Pancreas (tissue), 10 donors: ENCODE results near the gene OARD1. TPM values are rescaled to one million over a fixed set of nuclear protein-coding genes. Genes with fewer than 3 reads are reported as not detected.

Experiments
- ATAC-seq, 4 donors: fragments of 200-7000 bp; cut with Tn5 transposase; one replicate each; pipeline versions ENCODE4 v1.8.0 to v1.9.1; 2020; ENCODE audit warnings: mild to moderate bottlenecking in 4 of 4, moderate library complexity in 4 of 4
- DNase-seq, 6 donors: peaks; one replicate each; pipeline ENCODE4 v3.0.0-alpha.2; 2020
- FAIRE-seq: peaks from 2 replicates; lab custom pipeline; 2012; peaks lifted over from hg19 to GRCh38; lab: Jason Lieb, UNC
- H3K27ac ChIP-seq, 4 donors: fragments of 200-600 bp; sonication (generic); 1 replicate in 3 of 4; 2 replicates in 1 of 4; pipeline versions ENCODE4 v1.5.0 to v1.8.0; 2020
- H3K27me3 ChIP-seq, 4 donors: fragments of 200-600 bp; one replicate each; pipeline ENCODE4 v1.8.0; 2021
- H3K36me3 ChIP-seq, 3 donors: fragments of 200-600 bp; sonication (generic) in 1 of 3; one replicate each; pipeline versions ENCODE4 v1.5.0 to v1.8.0; 2020 to 2021
- H3K4me1 ChIP-seq, 3 donors: fragments of 200-600 bp; one replicate each; pipeline ENCODE4 v1.8.0; 2021
- H3K4me3 ChIP-seq, 4 donors: fragments of 200-600 bp; sonication (generic) in 2 of 4; one replicate each; pipeline versions ENCODE4 v1.5.0 to v1.8.0; 2020 to 2021
- H3K9me3 ChIP-seq, 4 donors: fragments of 200-600 bp; one replicate each; pipeline ENCODE4 v1.8.0; 2021
- CTCF ChIP-seq, 4 donors: fragments of 200-600 bp; sonication (generic) in 3 of 4; IDR thresholded peaks; one replicate each; pipeline versions ENCODE4 v1.5.0 to v1.8.0; 2021; ENCODE audit warnings: antibody characterized with exemption in 4 of 4
- WGBS, 2 donors: extraction: QIAGEN DNeasy Blood & Tissue Kit; methylation state at CpG; one replicate each; pipeline ENCODE4 v1.1.7; 2013; 5-methylcytosine and 5-hydroxymethylcytosine counted together
- intact Hi-C, 3 donors: fragments of 100-400 bp; cut with DNase I; formaldehyde crosslinking; loops; one replicate each; pipeline versions ENCODE4 v1.11.1 to v1.14.2; 2022
- polyA plus RNA-seq, 2 donors: library from polyadenylated mRNA; stranded (reverse); fragments of 200-250 nt; gene quantifications; one replicate each; pipeline ENCODE4 v1.2.3, GENCODE V29; 2013
- total RNA-seq, 6 donors: library from RNA; stranded (reverse); fragmentation: NEBNext Ultra II Directional in 4 of 6; extraction: Animal tissue kit (Norgen Biotek cat#: 25700) in 4 of 6; gene quantifications; one replicate each; pipeline versions ENCODE4 v1.2.1 to v1.2.4, GENCODE V29; 2021 to 2023
- donor health status: healthy with polysubstance abuse.
- donor health status: DM: no; HTN: no; CAD: no; lungs with moderate emphysema.
- donor health status: DM: no; HTN: no; CAD: no.
- donor health status: control.
- donor health status: control.
- donor health status: Bipolar disorder and iron deficiency.
- donor health status: DM: yes; HTN: yes; CAD: no.
- donor health status: DM: no; HTN: no; CAD: no.
- donor health status: DM: no; HTN: no; CAD: no.
- donor health status: DM: yes; HTN: yes; CAD: no.

Gene OARD1
- total and polyA plus RNA-seq, 8 donors = 16.0 to 30.9 (median 21.3) TPM

GRCh38 chr6:41036186-41036585 is 36.0 kb downstream of the OARD1 start:
- peaks cover 0 to 7% (median 0%) of the 10 kb centered on the region in 3 donors for H3K36me3 ChIP-seq
- H3K4me3 ChIP-seq = peak overlapping the region in 1 of 4 donors; percentile 69
- WGBS, 2 donors = 29% methylated on average over 3 of the region's 3 CpGs
- ATAC-seq = peak in 3 of 4 donors; percentile 31 to 41 (median 37)
- peak in 1 of 6 donors; percentile 51 for DNase-seq
- no peaks in the 10 kb centered on the region for H3K9me3 ChIP-seq
- TF ChIP-seq CTCF (IDR thresholded peaks at IDR 0.05) = no peak
- H3K27me3 ChIP-seq = no peaks in the 10 kb centered on the region
- FAIRE-seq = no peak
- H3K4me1 ChIP-seq = peaks cover 31 to 48% (median 36%) of the 10 kb centered on the region in 3 donors
- H3K27ac ChIP-seq = peak overlapping the region in 1 of 4 donors; percentile 88
- intact Hi-C loops = loop anchor here in 1 of 3 donors (10.0 kb wide), 1 partner anchor 141 kb away; no protein-coding TSS in a partner anchor

- TF ChIP-seq CTCF (IDR thresholded peaks at IDR 0.05) = no peak
- intact Hi-C loops = loop anchor here in 2 of 3 donors (5.0 to 10.0 kb wide), 2 partner anchors 34 to 139 kb away; no protein-coding TSS in a partner anchor
- no peak overlapping the region for H3K4me3 ChIP-seq
- H3K36me3 ChIP-seq = peaks cover 0 to 7% (median 0%) of the 10 kb centered on the region in 3 donors
- FAIRE-seq = no peak
- 88 to 91% methylated on average over 13 of the region's 13 CpGs for WGBS, 2 donors
- H3K4me1 ChIP-seq = peaks cover 13 to 45% (median 26%) of the 10 kb centered on the region in 3 donors
- no peaks in the 10 kb centered on the region for H3K9me3 ChIP-seq
- ATAC-seq = no peak
- H3K27ac ChIP-seq = no peak overlapping the region
- no peak for DNase-seq
- H3K27me3 ChIP-seq = no peaks in the 10 kb centered on the region
These were observed 38.4 kb downstream of the OARD1 start for GRCh38 chr6:41033776-41034175.

- Histone ChIP-seq H3K27ac (no peak overlapping the region), H3K4me1 (peaks cover 13 to 52% (median 28%) of the 10 kb centered on the region in 3 donors), H3K27me3 (no peaks in the 10 kb centered on the region), H3K9me3 (no peaks in the 10 kb centered on the region), H3K36me3 (peaks cover 0 to 7% (median 0%) of the 10 kb centered on the region in 3 donors), H3K4me3 (no peak overlapping the region)
- no peak for TF ChIP-seq CTCF (IDR thresholded peaks at IDR 0.05)
- intact Hi-C loops = loop anchor here in 2 of 3 donors (5.0 to 10.0 kb wide), 2 partner anchors 34 to 138 kb away; no protein-coding TSS in a partner anchor
- DNase-seq = peak in 1 of 6 donors; percentile 57
- FAIRE-seq = no peak
- 93 to 94% methylated on average over 15 of the region's 15 CpGs for WGBS, 2 donors
- ATAC-seq = no peak
These were observed 39.3 kb downstream of the OARD1 start for GRCh38 chr6:41032830-41033229.

GRCh38 chr6:41028561-41029412 is 43.4 kb downstream of the OARD1 start:
- Histone ChIP-seq H3K27me3 (no peaks in the 10 kb centered on the region), H3K9me3 (no peaks in the 10 kb centered on the region), H3K4me1 (peaks cover 0 to 25% (median 6%) of the 10 kb centered on the region in 3 donors), H3K4me3 (peak overlapping the region in 3 of 4 donors; percentile 37 to 51 (median 43)), H3K27ac (peak overlapping the region; percentile 83 to 91 (median 86)), H3K36me3 (peaks cover 0 to 1% (median 0%) of the 10 kb centered on the region in 3 donors)
- intact Hi-C loops = loop anchor here in 2 of 3 donors (10.0 kb wide), 1 partner anchor 134 kb away; no protein-coding TSS in a partner anchor
- whole genome bisulfite sequencing, 2 donors = 36% methylated on average over 13 of the region's 13 CpGs
- no peak for TF ChIP-seq CTCF (IDR thresholded peaks at IDR 0.05)
- ATAC-seq (peak; percentile 68 to 73 (median 71)), DNase-seq (peak in 2 of 6 donors; percentile 45 to 55), FAIRE-seq (no peak)
